WTC11 (cell line): ENCODE data around the gene EMSY. TPM values are rescaled to one million over a fixed set of nuclear protein-coding genes. Genes with fewer than 3 reads are reported as not detected.

Experiments
- ATAC-seq: fragments of 200-7000 bp; cut with Tn5 transposase; 2 replicates; pipeline ENCODE4 v1.10.0; 2021; ENCODE audit warnings: mild to moderate bottlenecking, moderate library complexity
- CTCF ChIA-PET: fragments of 300-600 bp; sonication (Branson Sonifier 250); formaldehyde crosslinking; loops from one replicate; lab custom pipeline; 2021; ENCODE audit warnings: antibody characterized with exemption; lab: Charles Lee
- POLR2A ChIA-PET: fragments of 350-600 bp; sonication (Branson Sonifier 250); formaldehyde crosslinking; loops from one replicate; lab custom pipeline; 2021; ENCODE audit warnings: antibody characterized with exemption; lab: Charles Lee
- DNase-seq: peaks from one replicate; pipeline ENCODE4 v3.0.0; 2021; ENCODE audit warnings: low spot score
- H3K27ac Mint-ChIP-seq: 2 replicates; pipeline ENCODE4 v1.8.0; 2021; ENCODE audit warnings: mixed read lengths
- H3K27me3 Mint-ChIP-seq: 2 replicates; pipeline ENCODE4 v1.8.0; 2021; ENCODE audit warnings: low read depth, mild to moderate bottlenecking, moderate library complexity, mixed read lengths
- H3K36me3 Mint-ChIP-seq: 2 replicates; pipeline ENCODE4 v1.8.0; 2021; ENCODE audit warnings: mixed read lengths
- H3K4me1 Mint-ChIP-seq: 2 replicates; pipeline ENCODE4 v1.8.0; 2022; ENCODE audit warnings: mixed read lengths
- H3K4me3 Mint-ChIP-seq: 2 replicates; pipeline ENCODE4 v1.8.0; 2021; ENCODE audit warnings: mild to moderate bottlenecking, moderate library complexity, mixed read lengths
- H3K9me3 Mint-ChIP-seq: 2 replicates; pipeline ENCODE4 v1.8.0; 2021; ENCODE audit warnings: mixed read lengths
- ATF1 ChIP-seq: sonication (generic); formaldehyde crosslinking; IDR thresholded peaks from 2 replicates; pipeline ENCODE4 v1.8.1; 2023; ENCODE audit warnings: mild to moderate bottlenecking, moderate library complexity, missing genetic modification reagents
- CBFB ChIP-seq: sonication (generic); formaldehyde crosslinking; IDR thresholded peaks from 2 replicates; pipeline ENCODE4 v1.8.1; 2022; ENCODE audit warnings: mild to moderate bottlenecking, low read depth, missing genetic modification reagents
- CREB1 ChIP-seq: sonication (generic); formaldehyde crosslinking; IDR thresholded peaks from 2 replicates; pipeline ENCODE4 v1.8.0; 2023; ENCODE audit warnings: mild to moderate bottlenecking, missing genetic modification reagents
- ETV6 ChIP-seq: sonication (generic); formaldehyde crosslinking; IDR thresholded peaks from 2 replicates; pipeline ENCODE4 v1.8.1; 2022; ENCODE audit warnings: mild to moderate bottlenecking, missing genetic modification reagents
- FOXP4 ChIP-seq: sonication (generic); formaldehyde crosslinking; IDR thresholded peaks from 2 replicates; pipeline ENCODE4 v1.8.0; 2022; ENCODE audit warnings: mild to moderate bottlenecking, missing genetic modification reagents
- GABPB1 ChIP-seq: sonication (generic); formaldehyde crosslinking; IDR thresholded peaks from 2 replicates; pipeline ENCODE4 v1.8.1; 2023; ENCODE audit warnings: mild to moderate bottlenecking, missing genetic modification reagents
- HMGXB4 ChIP-seq: sonication (generic); formaldehyde crosslinking; IDR thresholded peaks from 2 replicates; pipeline ENCODE4 v1.8.1; 2023; ENCODE audit warnings: mild to moderate bottlenecking, moderate library complexity, missing genetic modification reagents
- JAZF1 ChIP-seq: fragments of 250-450 bp; sonication (Bioruptor Pico); IDR thresholded peaks from 2 replicates; pipeline ENCODE4 v1.9.0; 2021; ENCODE audit warnings: moderate library complexity, mild to moderate bottlenecking, inconsistent platforms
- JUN ChIP-seq: sonication (generic); formaldehyde crosslinking; IDR thresholded peaks from 2 replicates; pipeline ENCODE4 v1.8.0; 2023; ENCODE audit warnings: mild to moderate bottlenecking, missing genetic modification reagents
- KAT7 ChIP-seq: sonication (generic); formaldehyde crosslinking; IDR thresholded peaks from 2 replicates; pipeline ENCODE4 v1.8.1; 2023; ENCODE audit warnings: missing genetic modification reagents, mild to moderate bottlenecking, borderline replicate concordance
- NFYB ChIP-seq: sonication (generic); formaldehyde crosslinking; conservative IDR thresholded peaks from 2 replicates; pipeline ENCODE4 v1.8.0; 2022; ENCODE audit warnings: low read depth, missing genetic modification reagents
- NR2C2 ChIP-seq: sonication (generic); formaldehyde crosslinking; IDR thresholded peaks from 2 replicates; pipeline ENCODE4 v1.8.0; 2022; ENCODE audit warnings: mild to moderate bottlenecking, missing genetic modification reagents
- RORB ChIP-seq: fragments of 250-450 bp; sonication (Bioruptor Pico); IDR thresholded peaks from 2 replicates; pipeline ENCODE4 v1.9.0; 2021; ENCODE audit warnings: mild to moderate bottlenecking
- SMAD4 ChIP-seq: sonication (generic); formaldehyde crosslinking; IDR thresholded peaks from 2 replicates; pipeline ENCODE4 v1.8.0; 2022; ENCODE audit warnings: mild to moderate bottlenecking, missing genetic modification reagents
- STAT6 ChIP-seq: sonication (generic); formaldehyde crosslinking; conservative IDR thresholded peaks from 2 replicates; pipeline ENCODE4 v1.8.1; 2023; ENCODE audit warnings: mild to moderate bottlenecking, low read depth, missing genetic modification reagents, moderate library complexity
- TEAD4 ChIP-seq: sonication (generic); formaldehyde crosslinking; IDR thresholded peaks from 2 replicates; pipeline ENCODE4 v1.8.0; 2022; ENCODE audit warnings: mild to moderate bottlenecking, missing genetic modification reagents
- ZNF121 ChIP-seq: sonication (generic); formaldehyde crosslinking; IDR thresholded peaks from 2 replicates; pipeline ENCODE4 v1.8.0; 2023; ENCODE audit warnings: missing genetic modification reagents
- ZNF138 ChIP-seq: sonication (generic); formaldehyde crosslinking; conservative IDR thresholded peaks from 2 replicates; pipeline ENCODE4 v1.8.1; 2022; ENCODE audit warnings: mild to moderate bottlenecking, moderate library complexity, missing genetic modification reagents
- ZNF219 ChIP-seq: sonication (generic); formaldehyde crosslinking; IDR thresholded peaks from 2 replicates; pipeline ENCODE4 v1.8.0; 2023; ENCODE audit warnings: missing genetic modification reagents, mild to moderate bottlenecking, borderline replicate concordance
- ZSCAN18 ChIP-seq: fragments of 250-450 bp; sonication (Bioruptor Pico); IDR thresholded peaks from 2 replicates; pipeline ENCODE4 v2.1.2; 2022; ENCODE audit warnings: mild to moderate bottlenecking, moderate library complexity
- total RNA-seq: library from RNA; stranded (reverse); gene quantifications from 3 replicates; pipeline ENCODE4 v1.2.3, GENCODE V29; 2021
- TF ChIP-seq, protein P1 (sequence below): sonication (generic); formaldehyde crosslinking; IDR thresholded peaks from 2 replicates; pipeline ENCODE4 v1.8.1; 2022; ENCODE audit warnings: mild to moderate bottlenecking, missing genetic modification reagents, moderate library complexity, borderline replicate concordance
- TF ChIP-seq, protein P2 (sequence below): sonication (generic); formaldehyde crosslinking; IDR thresholded peaks from 2 replicates; pipeline ENCODE4 v1.8.1; 2022; ENCODE audit warnings: mild to moderate bottlenecking, moderate library complexity, missing genetic modification reagents
- TF ChIP-seq, protein P3 (sequence below): sonication (generic); formaldehyde crosslinking; IDR thresholded peaks from 2 replicates; pipeline ENCODE4 v1.8.1; 2022; ENCODE audit warnings: missing genetic modification reagents, borderline replicate concordance

EMSY gene
- total RNA-seq, 1 experiment from 2014 or later, result 31.1 TPM

GRCh38 chr11:76568139-76568538 is 123.3 kb downstream of the EMSY start:
- no peaks in the 10 kb centered on the region for H3K36me3 Mint-ChIP-seq
- CTCF ChIA-PET, result no interaction called here
- no peak overlapping the region for H3K4me3 Mint-ChIP-seq
- TF ChIP-seq FOXP4, result no peak
- TF ChIP-seq RORB, result no peak
- TF ChIP-seq, protein P1, sequence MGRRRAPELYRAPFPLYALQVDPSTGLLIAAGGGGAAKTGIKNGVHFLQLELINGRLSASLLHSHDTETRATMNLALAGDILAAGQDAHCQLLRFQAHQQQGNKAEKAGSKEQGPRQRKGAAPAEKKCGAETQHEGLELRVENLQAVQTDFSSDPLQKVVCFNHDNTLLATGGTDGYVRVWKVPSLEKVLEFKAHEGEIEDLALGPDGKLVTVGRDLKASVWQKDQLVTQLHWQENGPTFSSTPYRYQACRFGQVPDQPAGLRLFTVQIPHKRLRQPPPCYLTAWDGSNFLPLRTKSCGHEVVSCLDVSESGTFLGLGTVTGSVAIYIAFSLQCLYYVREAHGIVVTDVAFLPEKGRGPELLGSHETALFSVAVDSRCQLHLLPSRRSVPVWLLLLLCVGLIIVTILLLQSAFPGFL (CRISPR knock-in tag), result no peak
- no peak for TF ChIP-seq CREB1
- TF ChIP-seq ZNF219 (CRISPR knock-in tag), result no peak
- no peak for TF ChIP-seq ATF1 (CRISPR knock-in tag)
- no peak for TF ChIP-seq ZNF121 (CRISPR knock-in tag)
- TF ChIP-seq CBFB (CRISPR knock-in tag), result no peak
- TF ChIP-seq ZNF138, result no peak
- TF ChIP-seq STAT6, result no peak
- TF ChIP-seq TEAD4 (CRISPR knock-in tag), result no peak
- no peak for TF ChIP-seq ETV6 (CRISPR knock-in tag)
- no peaks in the 10 kb centered on the region for H3K27me3 Mint-ChIP-seq
- ATAC-seq, result no peak
- H3K9me3 Mint-ChIP-seq, result peaks cover 18% of the 10 kb centered on the region
- H3K4me1 Mint-ChIP-seq, result no peaks in the 10 kb centered on the region
- POLR2A ChIA-PET, result no interaction called here
- no peak for DNase-seq
- no peak overlapping the region for H3K27ac Mint-ChIP-seq

DNA sequence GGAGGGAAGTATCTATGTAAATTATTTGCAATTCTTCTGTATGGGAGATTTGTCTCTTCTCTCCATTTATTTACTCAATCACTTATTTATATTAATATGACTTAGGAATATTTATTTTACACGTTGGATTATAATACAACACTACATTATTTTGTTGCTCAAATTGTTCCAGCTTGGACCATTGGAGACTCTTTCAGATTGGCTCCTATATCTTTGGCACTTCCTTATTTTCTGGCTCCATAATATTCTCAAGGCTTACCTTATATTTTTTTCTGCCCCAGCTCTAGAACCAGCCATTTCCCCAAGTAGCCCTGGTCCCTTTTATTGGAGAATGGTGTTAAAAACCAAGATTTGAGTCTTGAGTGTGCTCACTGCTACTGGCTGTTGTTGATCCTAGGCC is 123.8 kb downstream of the EMSY start:
- ChIA-PET CTCF (no interaction called here), POLR2A (no interaction called here)
- Mint-ChIP-seq H3K4me1 (no peaks in the 10 kb centered on the region), H3K27me3 (no peaks in the 10 kb centered on the region), H3K36me3 (no peaks in the 10 kb centered on the region), H3K9me3 (peaks cover 18% of the 10 kb centered on the region), H3K27ac (no peak overlapping the region), H3K4me3 (no peak overlapping the region)
- no peak for ATAC-seq
- no peak for DNase-seq
- TF ChIP-seq ZSCAN18 (CRISPR knock-in tag) (no peak), NR2C2 (CRISPR knock-in tag) (no peak), JUN (CRISPR knock-in tag) (no peak), NFYB (CRISPR knock-in tag) (no peak), JAZF1 (CRISPR knock-in tag) (no peak), KAT7 (no peak), SMAD4 (CRISPR knock-in tag) (no peak), GABPB1 (CRISPR knock-in tag) (no peak), FOXP4 (no peak), HMGXB4 (CRISPR knock-in tag) (no peak)
- TF ChIP-seq, protein P2, sequence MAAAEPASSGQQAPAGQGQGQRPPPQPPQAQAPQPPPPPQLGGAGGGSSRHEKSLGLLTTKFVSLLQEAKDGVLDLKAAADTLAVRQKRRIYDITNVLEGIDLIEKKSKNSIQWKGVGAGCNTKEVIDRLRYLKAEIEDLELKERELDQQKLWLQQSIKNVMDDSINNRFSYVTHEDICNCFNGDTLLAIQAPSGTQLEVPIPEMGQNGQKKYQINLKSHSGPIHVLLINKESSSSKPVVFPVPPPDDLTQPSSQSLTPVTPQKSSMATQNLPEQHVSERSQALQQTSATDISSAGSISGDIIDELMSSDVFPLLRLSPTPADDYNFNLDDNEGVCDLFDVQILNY, result no peak
- TF ChIP-seq, protein P3, sequence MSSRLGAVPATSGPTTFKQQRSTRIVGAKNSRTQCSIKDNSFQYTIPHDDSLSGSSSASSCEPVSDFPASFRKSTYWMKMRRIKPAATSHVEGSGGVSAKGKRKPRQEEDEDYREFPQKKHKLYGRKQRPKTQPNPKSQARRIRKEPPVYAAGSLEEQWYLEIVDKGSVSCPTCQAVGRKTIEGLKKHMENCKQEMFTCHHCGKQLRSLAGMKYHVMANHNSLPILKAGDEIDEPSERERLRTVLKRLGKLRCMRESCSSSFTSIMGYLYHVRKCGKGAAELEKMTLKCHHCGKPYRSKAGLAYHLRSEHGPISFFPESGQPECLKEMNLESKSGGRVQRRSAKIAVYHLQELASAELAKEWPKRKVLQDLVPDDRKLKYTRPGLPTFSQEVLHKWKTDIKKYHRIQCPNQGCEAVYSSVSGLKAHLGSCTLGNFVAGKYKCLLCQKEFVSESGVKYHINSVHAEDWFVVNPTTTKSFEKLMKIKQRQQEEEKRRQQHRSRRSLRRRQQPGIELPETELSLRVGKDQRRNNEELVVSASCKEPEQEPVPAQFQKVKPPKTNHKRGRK (CRISPR knock-in tag), result no peak
